ENCODE data around the gene GLRA1. TPM values are rescaled to one million over a fixed set of nuclear protein-coding genes. Genes with fewer than 3 reads are reported as not detected.

GLRA1 gene
- total RNA-seq, 1 donor from 2014 or later: not detected

GRCh38 chr5:151923866-151924476 is 680 bp downstream of the GLRA1 start:
- intact Hi-C loops (cut with DNase I): no loop called here
- ATAC-seq (ENCODE audit: poor library complexity) (no peak), DNase-seq (no peak)

GRCh38 chr5:151921916-151922315 is 2.7 kb downstream of the GLRA1 start:
- ATAC-seq (ENCODE audit: poor library complexity): no peak

DNA sequence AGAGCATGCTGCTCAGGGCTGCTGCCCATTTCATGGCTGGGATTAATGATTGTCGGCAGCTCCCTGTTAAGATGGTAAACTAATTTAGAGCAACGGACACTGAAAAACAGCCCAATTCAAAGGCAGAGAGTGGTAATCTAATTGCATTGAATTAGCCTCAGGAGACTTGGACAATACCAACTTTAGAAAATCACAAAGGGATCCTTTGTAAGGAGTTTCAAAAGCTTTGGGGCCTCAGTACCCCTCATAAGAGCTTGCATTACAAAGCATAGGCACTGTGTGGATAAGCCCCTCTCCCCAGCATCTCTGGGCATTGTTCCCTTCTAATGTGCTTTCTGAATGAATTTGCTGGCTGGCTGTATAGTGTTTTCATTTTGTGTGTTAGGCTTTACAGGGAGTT is 6.7 kb downstream of the GLRA1 start:
- DNase-seq (no peak), ATAC-seq (ENCODE audit: poor library complexity) (no peak)
- intact Hi-C loops (cut with DNase I): no loop called here

More at GRCh38 chr5:151921916-151922315, 2.7 kb downstream of the GLRA1 start:
- no peak for DNase-seq
- intact Hi-C loops (cut with DNase I): no loop called here

GRCh38 chr5:151913425-151913824 is 11.2 kb downstream of the GLRA1 start:
- ATAC-seq (ENCODE audit: poor library complexity) (no peak), DNase-seq (no peak)
- intact Hi-C loops (cut with DNase I): no loop called here

DNA sequence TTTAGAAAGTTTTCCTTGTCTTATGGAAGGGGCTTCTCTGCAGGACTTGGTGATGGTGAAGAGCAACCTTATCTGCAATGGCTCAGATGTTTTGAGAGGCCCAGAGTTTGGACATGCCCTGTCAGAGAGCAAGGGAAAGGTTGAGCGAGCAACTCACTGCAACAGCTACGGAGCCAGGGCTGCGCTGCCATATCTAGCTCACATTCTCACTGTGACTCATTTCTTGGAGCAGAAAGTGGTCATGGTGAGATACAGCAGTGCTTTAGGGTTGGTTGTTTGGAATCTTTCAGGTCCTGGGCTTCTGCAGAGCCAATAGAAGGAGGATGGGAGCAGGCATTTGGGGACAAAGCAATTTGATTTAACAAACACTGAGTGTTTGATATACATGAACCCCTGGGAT is 12.3 kb downstream of the GLRA1 start:
- DNase-seq (peak; percentile 41), ATAC-seq (ENCODE audit: poor library complexity) (peak; percentile 46)
- intact Hi-C loops (cut with DNase I): no loop called here

- ATAC-seq (ENCODE audit: poor library complexity): no peak
- DNase-seq: no peak
Measured at GRCh38 chr5:151911011-151911410, 13.6 kb downstream of the GLRA1 start.

GRCh38 chr5:151909628-151910027 is 15.0 kb downstream of the GLRA1 start:
- intact Hi-C loops (cut with DNase I): no loop called here
- ATAC-seq (ENCODE audit: poor library complexity): no peak
- no peak for DNase-seq

More at GRCh38 chr5:151911011-151911410, 13.6 kb downstream of the GLRA1 start:
- intact Hi-C loops (cut with DNase I): no loop called here

GRCh38 chr5:151906246-151906645 is 18.4 kb downstream of the GLRA1 start:
- DNase-seq (no peak), ATAC-seq (ENCODE audit: poor library complexity) (no peak)
- intact Hi-C loops (cut with DNase I): no loop called here

DNA sequence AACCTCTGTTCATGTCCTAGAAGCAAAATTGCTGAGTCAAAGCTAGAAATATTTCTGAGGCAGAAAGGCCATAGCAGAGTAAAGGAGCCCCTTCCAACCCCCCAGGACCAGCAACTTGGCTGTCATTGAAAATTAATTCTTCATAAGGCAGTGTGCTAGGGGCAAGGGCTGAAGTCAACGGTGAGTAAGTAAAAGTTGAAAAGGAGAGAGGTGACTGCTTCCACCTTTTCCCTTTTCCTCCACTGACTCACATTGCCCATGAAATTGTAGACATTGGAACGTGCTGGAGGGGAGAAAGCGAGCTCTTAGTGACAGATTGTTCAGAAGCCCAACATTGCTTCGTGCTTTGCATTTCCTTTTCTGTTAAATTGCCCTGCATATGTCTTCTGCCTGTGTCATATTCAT is 19.1 kb downstream of the GLRA1 start:
- DNase-seq: no peak
- intact Hi-C loops (cut with DNase I): no loop called here
- ATAC-seq (ENCODE audit: poor library complexity): no peak

DNA sequence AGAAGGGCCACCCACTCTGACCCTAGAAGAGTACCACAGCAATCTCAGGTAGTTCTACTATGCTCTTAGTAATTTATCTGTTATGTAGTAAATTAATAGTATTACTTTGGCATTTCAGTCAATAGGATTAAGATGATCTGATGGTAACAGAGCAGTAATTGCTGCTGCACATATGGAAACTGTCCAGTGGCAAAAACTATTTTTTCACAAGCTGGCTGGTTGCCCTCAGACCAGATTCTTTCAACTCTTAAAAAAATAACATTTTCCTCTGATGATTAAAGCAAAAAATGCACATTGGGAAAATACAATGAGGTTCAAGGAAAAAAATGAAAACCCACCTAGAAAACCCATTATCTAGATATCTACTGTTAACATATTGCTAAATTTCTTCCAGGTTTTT is 19.7 kb downstream of the GLRA1 start:
- ATAC-seq (ENCODE audit: poor library complexity) (no peak), DNase-seq (no peak)
- intact Hi-C loops (cut with DNase I): no loop called here

DNA sequence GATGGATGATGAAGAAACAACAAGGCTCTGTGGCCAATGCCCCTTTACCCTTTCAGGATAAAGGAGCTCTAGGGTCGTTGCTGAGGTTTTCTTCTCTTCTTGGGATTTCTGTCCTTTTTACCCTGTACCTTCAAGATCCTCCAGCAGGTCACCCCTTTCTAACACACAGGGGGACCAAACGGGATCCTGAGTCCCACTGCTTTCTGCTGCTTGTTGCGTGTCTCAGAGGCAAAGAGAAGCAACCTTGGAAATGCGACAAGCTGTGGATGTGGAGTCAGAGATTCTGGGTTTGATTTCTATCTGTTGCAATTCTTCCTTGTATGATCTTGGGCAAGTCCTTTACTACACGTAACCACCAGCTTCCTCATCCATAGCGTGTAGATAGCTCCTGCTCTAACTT is 20.5 kb downstream of the GLRA1 start:
- DNase-seq (no peak), ATAC-seq (ENCODE audit: poor library complexity) (no peak)
- intact Hi-C loops (cut with DNase I): no loop called here

DNA sequence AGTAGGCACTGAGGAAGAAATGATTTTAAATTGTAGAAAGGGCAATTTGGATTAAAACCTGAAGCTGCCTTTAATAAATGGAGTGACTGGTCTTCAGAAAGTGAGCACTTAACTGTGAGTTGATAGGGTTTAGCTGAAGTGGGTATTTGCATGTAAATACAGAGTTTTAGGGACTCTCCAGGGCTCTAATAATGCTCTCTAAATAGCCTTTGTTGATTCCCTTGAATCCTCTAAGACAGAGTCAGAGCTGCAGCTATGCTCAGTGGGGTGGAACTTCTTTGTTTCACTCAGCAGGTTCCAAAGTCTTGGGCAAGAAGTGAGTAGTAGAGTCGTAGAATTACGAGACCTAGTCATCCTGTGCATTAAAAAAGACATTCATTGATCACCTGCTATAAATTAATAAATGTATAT is 21.4 kb downstream of the GLRA1 start:
- ATAC-seq (ENCODE audit: poor library complexity) (no peak), DNase-seq (no peak)
- intact Hi-C loops (cut with DNase I): no loop called here

- no peak for ATAC-seq (ENCODE audit: poor library complexity)
Measured at GRCh38 chr5:151902215-151902614, 22.4 kb downstream of the GLRA1 start.

DNA sequence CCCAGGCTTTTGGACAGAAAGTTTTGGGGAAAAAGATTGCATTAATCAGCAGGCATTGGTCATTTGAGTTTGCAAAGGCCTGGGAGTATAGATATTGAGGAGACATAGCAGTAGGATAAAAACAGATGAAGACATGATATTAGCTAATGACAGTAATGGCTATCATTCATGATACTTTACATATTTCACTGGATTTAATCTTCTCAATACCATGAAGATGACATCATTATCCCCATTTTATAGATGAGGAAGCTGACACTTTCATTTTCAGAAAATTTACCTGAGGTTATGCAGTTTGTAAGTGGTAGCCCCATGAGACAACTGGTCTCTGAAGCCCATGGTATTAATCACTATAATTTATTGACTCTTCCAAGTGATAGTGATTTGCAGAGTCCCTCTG is 23.0 kb downstream of the GLRA1 start:
- intact Hi-C loops (cut with DNase I): no loop called here
- DNase-seq (no peak), ATAC-seq (ENCODE audit: poor library complexity) (no peak)

More at GRCh38 chr5:151902215-151902614, 22.4 kb downstream of the GLRA1 start:
- no peak for DNase-seq
- intact Hi-C loops (cut with DNase I): no loop called here

GRCh38 chr5:151900891-151901290 is 23.8 kb downstream of the GLRA1 start:
- ATAC-seq (ENCODE audit: poor library complexity): no peak
- no peak for DNase-seq
- intact Hi-C loops (cut with DNase I): no loop called here

DNA sequence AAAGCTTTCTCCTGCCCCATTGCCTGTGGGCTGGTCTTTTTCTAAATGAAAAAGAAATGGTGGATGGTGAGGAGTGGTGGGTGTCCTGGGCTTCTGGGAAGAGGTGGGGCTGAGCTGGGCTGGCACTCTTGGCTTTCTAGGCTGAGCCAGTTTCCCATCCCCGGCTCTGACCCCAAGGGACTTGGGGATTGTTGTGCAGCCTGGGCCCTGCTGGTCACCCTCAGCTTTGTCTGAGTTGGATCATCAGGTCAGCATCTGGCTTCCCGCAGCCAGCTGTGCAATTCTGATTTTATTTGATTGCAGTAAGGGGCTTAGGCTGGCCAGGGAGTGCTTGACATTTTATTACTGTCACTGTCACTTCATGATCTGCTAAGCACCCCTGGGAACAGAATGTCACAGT is 25.3 kb downstream of the GLRA1 start:
- intact Hi-C loops (cut with DNase I): no loop called here
- ATAC-seq (ENCODE audit: poor library complexity): no peak
- DNase-seq: no peak

GRCh38 chr5:151897896-151898295 is 26.8 kb downstream of the GLRA1 start:
- ATAC-seq (ENCODE audit: poor library complexity) (no peak), DNase-seq (no peak)
- intact Hi-C loops (cut with DNase I): no loop called here

- ATAC-seq (ENCODE audit: poor library complexity): peak; percentile 29
- no peak for DNase-seq
- intact Hi-C loops (cut with DNase I): no loop called here
Measured at GRCh38 chr5:151897020-151897552, 27.6 kb downstream of the GLRA1 start.

GRCh38 chr5:151896031-151896691 is 28.5 kb downstream of the GLRA1 start:
- ATAC-seq (ENCODE audit: poor library complexity) (no peak), DNase-seq (no peak)
- intact Hi-C loops (cut with DNase I): no loop called here

DNA sequence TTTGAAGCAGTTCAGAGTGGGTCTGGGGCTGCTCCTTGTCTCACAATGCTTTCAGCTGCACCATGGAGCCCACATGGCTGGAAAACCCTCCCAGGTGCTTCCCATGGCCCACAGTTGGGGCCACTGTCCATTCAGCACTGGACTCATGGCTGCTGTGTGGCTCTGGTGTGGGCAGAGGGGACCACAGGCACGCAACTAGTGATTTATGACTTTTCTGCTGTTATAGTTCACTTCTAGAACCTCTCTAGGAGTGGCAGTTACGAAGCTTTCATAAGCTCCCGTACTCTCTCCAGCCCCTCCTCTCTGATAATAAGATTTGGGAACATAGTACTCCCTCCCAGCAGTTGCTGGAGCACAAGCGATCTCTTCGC is 29.0 kb downstream of the GLRA1 start:
- peak; percentile 29 for ATAC-seq (ENCODE audit: poor library complexity)
- intact Hi-C loops (cut with DNase I): no loop called here
- DNase-seq: no peak
